ENCODE data around the gene CCDC68. TPM values are rescaled to one million over a fixed set of nuclear protein-coding genes. Genes with fewer than 3 reads are reported as not detected.
A peak's percentile ranks its signal among the peaks of the same experiment; 100 is the strongest.

Gene CCDC68, protein sequence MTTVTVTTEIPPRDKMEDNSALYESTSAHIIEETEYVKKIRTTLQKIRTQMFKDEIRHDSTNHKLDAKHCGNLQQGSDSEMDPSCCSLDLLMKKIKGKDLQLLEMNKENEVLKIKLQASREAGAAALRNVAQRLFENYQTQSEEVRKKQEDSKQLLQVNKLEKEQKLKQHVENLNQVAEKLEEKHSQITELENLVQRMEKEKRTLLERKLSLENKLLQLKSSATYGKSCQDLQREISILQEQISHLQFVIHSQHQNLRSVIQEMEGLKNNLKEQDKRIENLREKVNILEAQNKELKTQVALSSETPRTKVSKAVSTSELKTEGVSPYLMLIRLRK
- total RNA-seq: 10 to 100 TPM; 10.1 to 18.4 TPM

- no peak for ATAC-seq (ENCODE audit: insufficient number of reproducible peaks, low FRiP score, low read depth)
- no peaks in the 10 kb centered on the region for H3K27me3 ChIP-seq (replicated peaks; ENCODE audit: insufficient read depth)
- no peaks in the 10 kb centered on the region for H3K36me3 ChIP-seq
- TF ChIP-seq, protein P1, sequence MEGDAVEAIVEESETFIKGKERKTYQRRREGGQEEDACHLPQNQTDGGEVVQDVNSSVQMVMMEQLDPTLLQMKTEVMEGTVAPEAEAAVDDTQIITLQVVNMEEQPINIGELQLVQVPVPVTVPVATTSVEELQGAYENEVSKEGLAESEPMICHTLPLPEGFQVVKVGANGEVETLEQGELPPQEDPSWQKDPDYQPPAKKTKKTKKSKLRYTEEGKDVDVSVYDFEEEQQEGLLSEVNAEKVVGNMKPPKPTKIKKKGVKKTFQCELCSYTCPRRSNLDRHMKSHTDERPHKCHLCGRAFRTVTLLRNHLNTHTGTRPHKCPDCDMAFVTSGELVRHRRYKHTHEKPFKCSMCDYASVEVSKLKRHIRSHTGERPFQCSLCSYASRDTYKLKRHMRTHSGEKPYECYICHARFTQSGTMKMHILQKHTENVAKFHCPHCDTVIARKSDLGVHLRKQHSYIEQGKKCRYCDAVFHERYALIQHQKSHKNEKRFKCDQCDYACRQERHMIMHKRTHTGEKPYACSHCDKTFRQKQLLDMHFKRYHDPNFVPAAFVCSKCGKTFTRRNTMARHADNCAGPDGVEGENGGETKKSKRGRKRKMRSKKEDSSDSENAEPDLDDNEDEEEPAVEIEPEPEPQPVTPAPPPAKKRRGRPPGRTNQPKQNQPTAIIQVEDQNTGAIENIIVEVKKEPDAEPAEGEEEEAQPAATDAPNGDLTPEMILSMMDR (IDR thresholded peaks at IDR 0.05): no peak
- H3K4me3 ChIP-seq: peak within 1 kb of the TSS; percentile 47
- no peak within 1 kb of the TSS for H3K27ac ChIP-seq
- no peak for DNase-seq (ENCODE audit: low spot score)
- no peaks in the 10 kb centered on the region for H3K4me1 ChIP-seq (ENCODE audit: control insufficient read depth in 1 of 2, low read depth in 2 of 2)
- no peaks in the 10 kb centered on the region for H3K9me3 ChIP-seq
These were observed at the start of gene CCDC68 for GRCh38 chr18:54958704-54959625. Gene CCDC68 (minus strand): TSS chr18:54959461. CDS start chr18:54942791, 16,670 bp downstream.

DNA sequence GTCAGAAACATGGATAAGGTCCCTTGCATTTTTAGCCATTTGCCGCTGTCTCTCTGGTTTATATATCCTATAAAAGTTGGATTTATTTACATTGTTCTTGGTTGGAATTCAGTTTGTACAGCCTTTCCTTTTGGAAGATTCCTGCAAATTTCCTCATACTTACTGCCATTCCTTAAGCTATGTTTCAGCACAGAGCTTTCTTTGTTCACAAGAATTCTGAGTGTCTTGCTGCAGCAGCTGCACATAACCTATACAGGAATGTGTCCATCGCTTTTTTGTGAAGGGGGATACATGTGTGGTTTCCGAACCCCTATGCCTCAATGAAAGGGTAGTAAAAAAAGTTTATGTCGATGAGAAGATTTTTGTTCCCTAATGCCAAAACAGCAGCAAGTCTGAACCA is 48.3 kb upstream of the CCDC68 start:
- H3K27ac ChIP-seq: no peak overlapping the region
- TF ChIP-seq, protein P1 (IDR thresholded peaks at IDR 0.05): no peak
- no peaks in the 10 kb centered on the region for H3K4me1 ChIP-seq (ENCODE audit: control insufficient read depth in 1 of 2, low read depth in 2 of 2)
- no peaks in the 10 kb centered on the region for H3K27me3 ChIP-seq (replicated peaks; ENCODE audit: insufficient read depth)
- DNase-seq (ENCODE audit: low spot score) (no peak), ATAC-seq (ENCODE audit: insufficient number of reproducible peaks, low FRiP score, low read depth) (no peak)
- no peaks in the 10 kb centered on the region for H3K36me3 ChIP-seq
- no peaks in the 10 kb centered on the region for H3K9me3 ChIP-seq
- no peak overlapping the region for H3K4me3 ChIP-seq

DNA sequence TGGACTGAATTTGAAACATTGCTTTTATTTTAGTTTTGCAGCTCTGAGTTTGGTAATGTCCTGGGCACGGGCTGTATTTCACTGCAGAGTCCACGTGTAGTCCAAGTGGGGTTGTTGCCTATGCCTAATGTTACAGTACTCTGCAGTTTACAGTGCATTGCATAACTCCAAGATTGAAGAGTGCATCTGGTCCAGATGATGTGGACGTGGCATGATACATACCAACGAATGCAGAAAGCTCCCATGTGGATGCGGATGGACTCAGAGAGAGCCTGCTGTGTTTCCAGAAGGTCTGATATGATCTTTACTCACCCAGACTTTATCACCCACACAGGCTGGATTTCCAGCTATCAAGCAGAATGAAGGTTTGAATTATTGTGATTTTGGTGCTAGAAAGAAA is 44.4 kb upstream of the CCDC68 start:
- no peaks in the 10 kb centered on the region for H3K27me3 ChIP-seq (replicated peaks; ENCODE audit: insufficient read depth)

DNA sequence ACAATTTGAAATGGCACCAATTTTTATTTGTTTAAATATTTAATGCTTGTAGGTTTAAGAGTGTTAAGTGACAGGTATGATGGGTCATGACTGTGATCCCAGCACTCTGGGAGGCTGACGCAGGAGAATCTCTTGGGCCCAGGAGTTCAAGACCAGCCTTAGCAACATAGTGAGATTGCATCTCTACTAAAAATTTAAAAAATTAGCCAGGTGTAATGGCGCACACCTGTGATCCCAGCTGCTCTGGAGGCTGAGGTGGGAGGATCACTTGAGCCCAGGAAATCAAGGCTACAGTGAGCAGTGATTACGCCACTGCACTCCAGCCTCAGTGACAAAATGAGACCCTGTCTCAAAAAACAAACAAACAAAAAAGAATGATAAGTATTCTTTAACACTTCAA is 43.0 kb upstream of the CCDC68 start:
- DNase-seq (ENCODE audit: low spot score): no peak
- Histone ChIP-seq H3K27me3 (replicated peaks; ENCODE audit: insufficient read depth) (no peaks in the 10 kb centered on the region), H3K27ac (no peak overlapping the region), H3K4me1 (ENCODE audit: control insufficient read depth in 1 of 2, low read depth in 2 of 2) (no peaks in the 10 kb centered on the region), H3K4me3 (no peak overlapping the region), H3K9me3 (no peaks in the 10 kb centered on the region), H3K36me3 (no peaks in the 10 kb centered on the region)
- TF ChIP-seq, protein P1 (IDR thresholded peaks at IDR 0.05): no peak
- ATAC-seq (ENCODE audit: insufficient number of reproducible peaks, low FRiP score, low read depth): no peak

More for the DNA sequence above, 44.4 kb upstream of the CCDC68 start:
- H3K4me1 ChIP-seq (ENCODE audit: control insufficient read depth in 1 of 2, low read depth in 2 of 2): no peaks in the 10 kb centered on the region
- no peaks in the 10 kb centered on the region for H3K9me3 ChIP-seq
- H3K27ac ChIP-seq: no peak overlapping the region
- TF ChIP-seq, protein P1 (IDR thresholded peaks at IDR 0.05): no peak
- DNase-seq (ENCODE audit: low spot score): no peak
- ATAC-seq (ENCODE audit: insufficient number of reproducible peaks, low FRiP score, low read depth): no peak
- no peaks in the 10 kb centered on the region for H3K36me3 ChIP-seq
- no peak overlapping the region for H3K4me3 ChIP-seq

GRCh38 chr18:55001394-55002024 is 42.2 kb upstream of the CCDC68 start:
- ATAC-seq (ENCODE audit: insufficient number of reproducible peaks, low FRiP score, low read depth) (no peak), DNase-seq (ENCODE audit: low spot score) (no peak)
- Histone ChIP-seq H3K27ac (no peak overlapping the region), H3K4me1 (ENCODE audit: control insufficient read depth in 1 of 2, low read depth in 2 of 2) (no peaks in the 10 kb centered on the region), H3K36me3 (no peaks in the 10 kb centered on the region), H3K27me3 (replicated peaks; ENCODE audit: insufficient read depth) (no peaks in the 10 kb centered on the region), H3K4me3 (no peak overlapping the region), H3K9me3 (no peaks in the 10 kb centered on the region)
- TF ChIP-seq, protein P1 (IDR thresholded peaks at IDR 0.05): no peak

Data from thoracic aorta (tissue), 2 donors.